Astrocyte of the spinal cord (primary cell): ENCODE data around the gene SUSD2.

ENCODE experiments used
- DNase-seq: peaks from one replicate; pipeline ENCODE4 v3.0.0; 2011; ENCODE audit warnings: low read depth, low spot score
- H3K4me3 ChIP-seq: 2 replicates; pipeline ENCODE4 v1.5.1; 2011; ENCODE audit warnings: low read depth, mild to moderate bottlenecking, low read length, moderate library complexity
- CTCF ChIP-seq: IDR thresholded peaks from 2 replicates; pipeline ENCODE4 v1.5.1; 2012; ENCODE audit warnings: low read depth, mild to moderate bottlenecking, low read length, inconsistent platforms
- in situ Hi-C: cut with HindIII; loops from 2 replicates; pipeline ENCODE4 v1.10.0; 2017; ENCODE audit warnings: low sequenced_read_pairs

The SUSD2 gene

GRCh38 chr22:24149198-24149590, 32.1 kb upstream of the SUSD2 start:
- DNase-seq = no peak
- no peak overlapping the region for H3K4me3 ChIP-seq
- TF ChIP-seq CTCF = no peak
- in situ Hi-C loops = no loop called here

GRCh38 chr22:24153353-24153752, 27.9 kb upstream of the SUSD2 start:
- TF ChIP-seq CTCF = no peak
- in situ Hi-C loops = no loop called here
- no peak for DNase-seq
- no peak overlapping the region for H3K4me3 ChIP-seq

GRCh38 chr22:24153959-24154358, 27.3 kb upstream of the SUSD2 start:
- in situ Hi-C loops = no loop called here
- no peak for DNase-seq
- no peak for TF ChIP-seq CTCF
- no peak overlapping the region for H3K4me3 ChIP-seq

GRCh38 chr22:24154826-24155225, 26.5 kb upstream of the SUSD2 start:
- no peak for TF ChIP-seq CTCF
- in situ Hi-C loops = no loop called here
- no peak for DNase-seq
- no peak overlapping the region for H3K4me3 ChIP-seq

GRCh38 chr22:24155627-24156140, 25.6 kb upstream of the SUSD2 start:
- TF ChIP-seq CTCF = peak; percentile 60
- peak; percentile 71 for DNase-seq
- peak overlapping the region; percentile 59 for H3K4me3 ChIP-seq
- in situ Hi-C loops = no loop called here

GRCh38 chr22:24156141-24156912, 25.0 kb upstream of the SUSD2 start:
- DNase-seq = peak; percentile 48
- H3K4me3 ChIP-seq = peak overlapping the region; percentile 59
- in situ Hi-C loops = no loop called here
- TF ChIP-seq CTCF = no peak
